Measurements from ENCODE around the gene ARID3A. TPM values are rescaled to one million over a fixed set of nuclear protein-coding genes. Genes with fewer than 3 reads are reported as not detected.

The ARID3A gene
- total and polyA plus RNA-seq, 2 of the 8 experiments (the other 6 are each of a cell fraction or from before 2014, with no cell fraction given): 40.5 to 77.4 TPM

GRCh38 chr19:943551-944170 is 17.8 kb downstream of the ARID3A start:
- H3K4ac ChIP-seq (replicated peaks; ENCODE audit: insufficient read length, low read depth, low read length): no peak overlapping the region
- no peak overlapping the region for H3K4me3 ChIP-seq (ENCODE audit: extremely low read depth in 1 of 4, insufficient read depth in 2 of 4, low read depth in 3 of 4, low read length in 4 of 4)
- 96% methylated on average over 13 of the region's 17 CpGs; no CpG with 5 or more reads in 1 of the 2 experiments for WGBS, 2 experiments (ENCODE audit: extremely low coverage in 1 of 2, insufficient coverage in 1 of 2, insufficient read length in 1 of 2, insufficient replicate concordance in 2 of 2, low coverage in 1 of 2, low lambda C conversion rate in 2 of 2, missing lambda C conversion rate in 1 of 2)
- no peaks in the 10 kb centered on the region for H3K27me3 ChIP-seq (replicated peaks in 1 of 4; ENCODE audit: control insufficient read depth in 3 of 4, extremely low read depth in 1 of 4, insufficient read depth in 3 of 4, low read length in 3 of 4)
- no peak overlapping the region for H3K23ac ChIP-seq (ENCODE audit: insufficient read length)
- no peak overlapping the region for H3K4me2 ChIP-seq (ENCODE audit: insufficient read depth in 1 of 2, low read depth in 2 of 2, low read length in 2 of 2)
- H4K20me1 ChIP-seq (replicated peaks in 1 of 2; ENCODE audit: control insufficient read depth in 1 of 2, insufficient read depth in 2 of 2, low read length in 2 of 2): peaks cover 4 to 36% of the 10 kb centered on the region in 2 experiments
- H4K91ac ChIP-seq (replicated peaks; ENCODE audit: insufficient read length, low read length): no peak overlapping the region
- FAIRE-seq (no peak), DNase-seq (ENCODE audit: low read depth in 1 of 2, low spot score in 2 of 2) (no peak)
- H3K9me3 ChIP-seq (ENCODE audit: insufficient read depth in 2 of 2, low read depth in 1 of 2, low read length in 1 of 2): no peaks in the 10 kb centered on the region
- H2BK15ac ChIP-seq (ENCODE audit: low read length): no peak overlapping the region
- no peak overlapping the region for H3K14ac ChIP-seq (ENCODE audit: insufficient read length)
- H2BK20ac ChIP-seq (ENCODE audit: low read length): no peak overlapping the region
- H3K4me1 ChIP-seq (replicated peaks in 1 of 4; ENCODE audit: control insufficient read depth in 3 of 4, insufficient read depth in 4 of 4, low read length in 3 of 4): no peaks in the 10 kb centered on the region
- no peak overlapping the region for H2BK12ac ChIP-seq (ENCODE audit: low read depth, low read length)
- no peak overlapping the region for H4K5ac ChIP-seq (ENCODE audit: insufficient read length, low read depth, low read length)
- H2AK5ac ChIP-seq (ENCODE audit: low read depth, low read length): no peak overlapping the region
- H2AFZ ChIP-seq (ENCODE audit: low read length): no peak overlapping the region
- ChIA-PET CTCF (ENCODE audit: partially characterized antibody) (interaction anchor here (0.7 to 1.5 kb wide), 4 partner anchors 10 to 199 kb away, joined by 3 to 4 read pairs (median 4); no protein-coding TSS in a partner anchor), POLR2A (ENCODE audit: partially characterized antibody) (interaction anchor here (1.1 to 1.3 kb wide), 3 partner anchors 9 to 11 kb away, joined by 3 read pairs; no protein-coding TSS in a partner anchor)
- peaks cover 0 to 12% (median 3%) of the 10 kb centered on the region in 4 experiments; a peak in 3 of 8 replicates for H3K36me3 ChIP-seq (ENCODE audit: control insufficient read depth in 2 of 4, insufficient read depth in 4 of 4, low read length in 3 of 4)
- H3K79me2 ChIP-seq (ENCODE audit: control insufficient read depth in 1 of 2, insufficient read depth in 2 of 2, low read length in 2 of 2): peaks cover 5 to 38% of the 10 kb centered on the region in 2 experiments
- no peak overlapping the region for H3K27ac ChIP-seq (ENCODE audit: low read depth, low read length)
- H3K56ac ChIP-seq (replicated peaks; ENCODE audit: insufficient read length, low read depth, low read length): no peak overlapping the region
- no peak overlapping the region for H2BK120ac ChIP-seq (replicated peaks; ENCODE audit: low read depth, low read length)
- H3K23me2 ChIP-seq (ENCODE audit: low read depth, low read length): no peaks in the 10 kb centered on the region
- H3K9ac ChIP-seq (replicated peaks in 1 of 4; ENCODE audit: extremely low read depth in 1 of 4, low read depth in 3 of 4, low read length in 3 of 4): no peak overlapping the region
- peaks cover 23% of the 10 kb centered on the region for H3K79me1 ChIP-seq (ENCODE audit: low read depth, low read length)
- H4K8ac ChIP-seq (ENCODE audit: extremely low read depth, insufficient read depth, low read length): no peak overlapping the region
- no peak overlapping the region for H2BK5ac ChIP-seq (ENCODE audit: low read depth, low read length)
- no peak overlapping the region for H3K18ac ChIP-seq (ENCODE audit: extremely low read depth, low read length)
- TF ChIP-seq EZH2 (IDR thresholded peaks at IDR 0.05; ENCODE audit: low read depth, low read length, severe bottlenecking) (no peak), ZNF274 (IDR thresholded peaks at IDR 0.05; ENCODE audit: borderline replicate concordance, extremely low read depth, low read length) (no peak), YY1 (IDR thresholded peaks at IDR 0.05; ENCODE audit: low read depth, low read length) (no peak), HDAC6 (IDR thresholded peaks at IDR 0.05; ENCODE audit: low read depth, low read length) (no peak), POU5F1 (IDR thresholded peaks at IDR 0.05; ENCODE audit: low read depth, low read length) (no peak), PHF8 (conservative IDR thresholded peaks at IDR 0.05; ENCODE audit: low read depth, low read length) (no peak), RXRA (IDR thresholded peaks at IDR 0.05; ENCODE audit: insufficient read depth, low read depth, low read length) (no peak), TBP (IDR thresholded peaks at IDR 0.05; ENCODE audit: low read depth, low read length) (no peak), BACH1 (IDR thresholded peaks at IDR 0.05; ENCODE audit: low read length) (no peak), MAFK (IDR thresholded peaks at IDR 0.05; ENCODE audit: low read depth, low read length) (no peak), TAF1 (IDR thresholded peaks at IDR 0.05; ENCODE audit: low read depth, low read length) (no peak), HDAC2 (IDR thresholded peaks at IDR 0.05; ENCODE audit: borderline replicate concordance in 1 of 2, low read depth in 2 of 2, low read length in 2 of 2) (no peak), JUND (IDR thresholded peaks at IDR 0.05; ENCODE audit: low read length) (no peak)
